RWPE2 (cell line): Measurements from ENCODE around the gene PFDN4.
"Not testable (repeated sequence)": the region's sequence is repeated elsewhere in the genome, so short reads cannot be mapped to it uniquely, and the experiment has no call there.

ENCODE experiments used
- ATAC-seq: fragments of 200-7000 bp; cut with Tn5 transposase; 3 replicates; pipeline ENCODE4 v1.9.1; 2021; ENCODE audit warnings: low read depth
- DNase-seq: peaks from one replicate; pipeline ENCODE4 v3.0.0-alpha.2; 2020; ENCODE audit warnings: low spot score
- H3K27ac ChIP-seq: fragments of 450-650 bp; 2 replicates; pipeline ENCODE4 v1.5.1; 2017; ENCODE audit warnings: mild to moderate bottlenecking; ENCODE audit not compliant: poor library complexity, severe bottlenecking
- H3K27me3 ChIP-seq: fragments of 250-450 bp; sonication (Bioruptor Pico); 2 replicates; pipeline ENCODE4 v1.5.1; 2021; ENCODE audit warnings: mild to moderate bottlenecking, moderate library complexity; ENCODE audit not compliant: insufficient read depth, poor library complexity, severe bottlenecking
- H3K36me3 ChIP-seq: fragments of 250-450 bp; sonication (Bioruptor Pico); 2 replicates; pipeline ENCODE4 v1.5.1; 2020; ENCODE audit warnings: low read depth, mild to moderate bottlenecking, moderate library complexity
- H3K4me1 ChIP-seq: fragments of 250-450 bp; sonication (Bioruptor Pico); 2 replicates; pipeline ENCODE4 v1.5.1; 2021; ENCODE audit warnings: mild to moderate bottlenecking, moderate library complexity; ENCODE audit not compliant: insufficient read depth, poor library complexity, severe bottlenecking
- H3K4me3 ChIP-seq: fragments of 250-450 bp; sonication (Bioruptor Pico); 2 replicates; pipeline ENCODE4 v1.5.1; 2021; ENCODE audit warnings: mild to moderate bottlenecking, moderate library complexity; ENCODE audit not compliant: severe bottlenecking
- H3K9me3 ChIP-seq: fragments of 250-450 bp; sonication (Bioruptor Pico); 2 replicates; pipeline ENCODE4 v1.5.1; 2021; ENCODE audit warnings: mild to moderate bottlenecking, moderate library complexity; ENCODE audit not compliant: severe bottlenecking
- CTCF ChIP-seq: fragments of 450-650 bp; IDR thresholded peaks from one replicate; pipeline ENCODE4 v1.5.1; 2017; ENCODE audit warnings: mild to moderate bottlenecking, moderate library complexity; ENCODE audit not compliant: poor library complexity, severe bottlenecking

The PFDN4 gene

GRCh38 chr20:54220722-54221121 is 12.8 kb downstream of the PFDN4 start:
- no peak for TF ChIP-seq CTCF
- Histone ChIP-seq H3K4me1 (no peaks in the 10 kb centered on the region), H3K36me3 (peaks cover 47% of the 10 kb centered on the region), H3K27me3 (peaks cover 3% of the 10 kb centered on the region), H3K9me3 (no peaks in the 10 kb centered on the region), H3K27ac (no peak overlapping the region), H3K4me3 (no peak overlapping the region)
- DNase-seq (no peak), ATAC-seq (no peak)

DNA sequence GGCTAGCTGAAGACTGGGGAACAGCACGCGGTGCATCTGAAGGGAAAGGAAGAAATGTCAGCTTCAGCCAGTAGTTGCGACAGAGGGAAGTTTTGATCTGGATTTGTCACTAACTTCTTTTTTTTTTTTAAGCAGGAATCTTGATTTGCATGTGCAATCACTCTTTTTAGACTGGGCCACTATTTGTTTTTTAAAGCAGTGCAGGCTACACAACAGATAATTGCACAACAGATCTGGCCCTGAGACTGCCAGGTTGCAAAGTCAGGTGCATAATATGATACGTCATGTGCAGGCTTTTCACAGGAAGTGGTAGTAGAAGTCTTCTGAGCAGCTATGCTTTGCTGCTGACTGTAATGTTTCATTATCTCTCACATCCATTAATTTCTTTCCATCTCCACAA is 13.5 kb downstream of the PFDN4 start:
- no peaks in the 10 kb centered on the region for H3K9me3 ChIP-seq
- H3K4me3 ChIP-seq: no peak overlapping the region
- no peak for TF ChIP-seq CTCF
- no peaks in the 10 kb centered on the region for H3K4me1 ChIP-seq
- ATAC-seq (peak; percentile 22; the same call in 2 of the 3 replicates), DNase-seq (no peak)
- H3K27ac ChIP-seq: no peak overlapping the region
- H3K36me3 ChIP-seq: peaks cover 41% of the 10 kb centered on the region
- peaks cover 3% of the 10 kb centered on the region for H3K27me3 ChIP-seq

- Histone ChIP-seq H3K27ac (no peak overlapping the region), H3K27me3 (peaks cover 3% of the 10 kb centered on the region), H3K36me3 (peaks cover 32% of the 10 kb centered on the region), H3K4me3 (no peak overlapping the region), H3K4me1 (no peaks in the 10 kb centered on the region), H3K9me3 (no peaks in the 10 kb centered on the region)
- no peak for DNase-seq
- ATAC-seq: peak; percentile 37; the same call in 1 of the 3 replicates
- no peak for TF ChIP-seq CTCF
These were observed 14.4 kb downstream of the PFDN4 start for GRCh38 chr20:54221996-54222890.

DNA sequence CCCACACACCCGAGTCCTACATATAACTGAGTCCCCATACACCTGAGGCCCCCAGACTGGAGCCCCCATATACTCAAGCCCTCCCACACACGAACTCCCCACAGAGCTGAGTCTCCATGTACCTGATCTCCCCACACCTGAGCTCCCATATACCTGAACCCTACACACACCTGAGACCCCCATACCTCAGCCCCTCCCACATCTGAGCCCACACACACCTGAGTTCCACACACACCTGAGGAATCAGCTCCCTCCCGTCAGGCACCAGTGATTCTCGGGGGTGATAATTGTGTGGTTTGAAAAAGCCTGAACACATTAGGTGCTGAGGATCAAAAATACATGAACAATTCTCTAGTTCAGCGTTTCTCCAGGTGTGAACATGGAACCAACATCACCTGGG is 15.4 kb downstream of the PFDN4 start:
- Histone ChIP-seq H3K4me3 (no peak overlapping the region), H3K27me3 (peaks cover 3% of the 10 kb centered on the region), H3K4me1 (no peaks in the 10 kb centered on the region), H3K36me3 (peaks cover 21% of the 10 kb centered on the region), H3K27ac (no peak overlapping the region), H3K9me3 (no peaks in the 10 kb centered on the region)
- no peak for TF ChIP-seq CTCF
- no peak; the same call in 2 of the 3 replicates for ATAC-seq
- DNase-seq: no peak

DNA sequence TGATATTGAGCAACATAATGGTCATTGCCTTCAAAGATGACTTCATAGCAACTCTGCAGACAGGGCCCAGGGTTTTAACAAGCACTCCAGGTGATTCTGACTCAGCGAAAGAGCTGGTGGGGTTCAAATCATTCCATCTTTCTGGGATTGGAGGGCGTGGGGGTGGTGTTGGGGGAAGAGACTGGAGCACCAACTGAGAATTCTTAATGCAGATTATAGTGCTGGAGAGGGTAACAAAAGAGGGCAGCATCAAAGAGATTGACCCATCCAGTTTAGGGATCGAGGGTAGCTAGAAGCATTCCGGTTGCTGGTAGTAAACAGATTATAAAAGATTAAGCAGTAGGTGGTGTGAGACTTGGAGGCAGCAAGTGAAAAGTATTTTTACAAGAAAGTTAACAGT is 15.9 kb downstream of the PFDN4 start:
- Histone ChIP-seq H3K4me3 (no peak overlapping the region), H3K9me3 (no peaks in the 10 kb centered on the region)
- no peak for ATAC-seq

DNA sequence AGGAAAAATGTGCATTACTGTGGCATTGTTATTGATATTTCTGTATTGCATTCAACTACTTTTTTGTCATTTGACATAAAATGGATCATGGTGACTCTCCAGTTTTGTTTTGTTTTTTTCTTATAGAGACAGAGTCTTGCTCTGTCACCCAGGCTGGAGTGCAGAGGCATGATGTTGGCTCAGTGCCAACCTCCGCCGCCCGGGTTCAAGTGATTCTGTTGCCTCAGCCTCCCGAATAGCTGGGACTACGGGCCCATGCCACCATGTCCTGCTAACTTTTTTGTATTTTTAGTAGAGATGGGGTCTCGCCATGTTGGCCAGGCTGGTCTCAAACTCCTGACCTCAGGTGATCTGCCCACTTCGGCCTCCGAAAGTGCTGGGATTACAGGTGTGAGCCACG is 16.8 kb downstream of the PFDN4 start:
- not testable (repeated sequence) for H3K4me3 ChIP-seq, H3K9me3 ChIP-seq, ATAC-seq, H3K27ac ChIP-seq, H3K4me1 ChIP-seq, DNase-seq, H3K27me3 ChIP-seq, H3K36me3 ChIP-seq

More for the DNA sequence above, 15.9 kb downstream of the PFDN4 start:
- no peak for DNase-seq
- Histone ChIP-seq H3K27me3 (peaks cover 2% of the 10 kb centered on the region), H3K36me3 (peaks cover 17% of the 10 kb centered on the region), H3K27ac (no peak overlapping the region), H3K4me1 (no peaks in the 10 kb centered on the region)
- no peak for TF ChIP-seq CTCF
